HepG2 (cell line): Measurements from ENCODE around the gene COBLL1. TPM values are rescaled to one million over a fixed set of nuclear protein-coding genes. Genes with fewer than 3 reads are reported as not detected.

ENCODE experiments used
- ATAC-seq: fragments of 200-7000 bp; cut with Tn5 transposase; 3 replicates; pipeline ENCODE4 v1.9.1; 2020; ENCODE audit warnings: mild to moderate bottlenecking, moderate library complexity
- BruUV-seq: library from RNA; stranded (reverse); fragments of 400-500 nt; replicated peaks from 2 replicates; lab custom pipeline; 2021; lab: Mats Ljungman, UMichigan
- CTCF ChIA-PET: fragments of 300-600 bp; formaldehyde crosslinking; extraction: SDS; loops from one replicate; lab custom pipeline; 2021; ENCODE audit warnings: low total read pairs, inconsistent platforms, low intra/inter-chr PET ratio; lab: Yijun Ruan, JAX
- POLR2A ChIA-PET: fragments of 350-600 bp; sonication (Branson Sonifier 250); formaldehyde crosslinking; loops from one replicate; lab custom pipeline; 2020; ENCODE audit warnings: antibody characterized with exemption, inconsistent platforms; lab: Yijun Ruan, JAX
- DNase-seq: peaks from one replicate; pipeline ENCODE4 v3.0.0-alpha.2; 2015; ENCODE audit warnings: low spot score
- FAIRE-seq: peaks from 3 replicates; lab custom pipeline; 2011; peaks lifted over from hg19 to GRCh38; lab: Jason Lieb, UNC
- H2AFZ ChIP-seq: one replicate; pipeline ENCODE4 v1.6.1; 2011; ENCODE audit warnings: low read length, inconsistent platforms
- H3K27ac ChIP-seq: fragments of 300-600 bp; 3 replicates; pipeline ENCODE4 v1.8.0; 2011; ENCODE audit warnings: mixed run types, mild to moderate bottlenecking, mixed read lengths, low read length, inconsistent platforms; ENCODE audit not compliant: insufficient read depth; ENCODE audit errors: extremely low read length
- H3K27me3 ChIP-seq, 2 experiments: fragments of 200-600 bp in 1 of 2; 2 replicates in 1 of 2; 3 replicates in 1 of 2; pipeline versions ENCODE4 v1.6.0 to v1.8.0; 2011; ENCODE audit warnings: low read length in 2 of 2, mild to moderate bottlenecking in 2 of 2, moderate library complexity in 2 of 2, inconsistent platforms in 1 of 2; ENCODE audit not compliant: insufficient read depth in 2 of 2, control insufficient read depth in 1 of 2
- H3K36me3 ChIP-seq, 2 experiments: fragments of 200-600 bp in 1 of 2; replicated peaks in 1 of 2; 2 replicates in 1 of 2; 3 replicates in 1 of 2; pipeline versions ENCODE4 v1.5.1 to v1.8.0; 2011; ENCODE audit warnings: low read length in 2 of 2, inconsistent platforms in 1 of 2; ENCODE audit not compliant: insufficient read depth in 2 of 2, control insufficient read depth in 1 of 2
- H3K4me1 ChIP-seq: 2 replicates; pipeline ENCODE4 v1.5.1; 2012; ENCODE audit warnings: low read length, inconsistent platforms; ENCODE audit not compliant: insufficient read depth
- H3K4me2 ChIP-seq: 2 replicates; pipeline ENCODE4 v1.6.0; 2011; ENCODE audit warnings: low read depth, low read length, inconsistent platforms
- H3K4me3 ChIP-seq, 3 experiments: fragments of 200-600 bp in 1 of 3; sonication (generic), shearing (Covaris generic) in 1 of 3; replicated peaks in 1 of 3; 2 replicates each; pipeline ENCODE4 v1.5.1; 2011 to 2016; ENCODE audit warnings: low read length in 3 of 3, inconsistent platforms in 2 of 3, low read depth in 2 of 3, mild to moderate bottlenecking in 2 of 3, control low read depth in 1 of 3, mixed read lengths in 1 of 3; ENCODE audit not compliant: insufficient read depth in 1 of 3
- H3K79me2 ChIP-seq: one replicate; pipeline ENCODE4 v1.6.1; 2011; ENCODE audit warnings: low read length, inconsistent platforms; ENCODE audit not compliant: insufficient read depth
- H3K9ac ChIP-seq: 2 replicates; pipeline ENCODE4 v1.6.0; 2011; ENCODE audit warnings: mild to moderate bottlenecking, low read depth, low read length, inconsistent platforms; ENCODE audit not compliant: insufficient read depth
- H3K9me3 ChIP-seq: 2 replicates; pipeline ENCODE4 v1.5.1; 2012; ENCODE audit warnings: mild to moderate bottlenecking, low read length
- H4K20me1 ChIP-seq: 2 replicates; pipeline ENCODE4 v1.6.0; 2011; ENCODE audit warnings: inconsistent platforms, mild to moderate bottlenecking, low read length, moderate library complexity; ENCODE audit not compliant: insufficient read depth
- ATF2 ChIP-seq: sonication (generic); formaldehyde crosslinking; IDR thresholded peaks from 2 replicates; pipeline ENCODE4 v1.4.0; 2020; ENCODE audit warnings: missing genetic modification reagents
- ATF7 ChIP-seq, 2 experiments: fragments of 450-650 bp in 1 of 2; sonication (generic) in 1 of 2; formaldehyde crosslinking in 1 of 2; IDR thresholded peaks; 2 replicates each; pipeline versions ENCODE4 v1.4.0 to v1.6.1; 2016 to 2020; ENCODE audit warnings: antibody characterized with exemption in 1 of 2, mild to moderate bottlenecking in 1 of 2, missing genetic modification reagents in 1 of 2
- ESRRA ChIP-seq: sonication (generic); formaldehyde crosslinking; IDR thresholded peaks from 2 replicates; pipeline ENCODE4 v1.5.1; 2020; ENCODE audit warnings: mild to moderate bottlenecking, low read depth, missing genetic modification reagents
- HDAC1 ChIP-seq: sonication (generic); formaldehyde crosslinking; IDR thresholded peaks from 2 replicates; pipeline ENCODE4 v1.5.1; 2020; ENCODE audit warnings: mild to moderate bottlenecking, missing genetic modification reagents
- KDM1A ChIP-seq: IDR thresholded peaks from 2 replicates; pipeline ENCODE4 v1.6.1; 2016; ENCODE audit warnings: missing compliant biosample characterization
- PLSCR1 ChIP-seq: sonication (generic); formaldehyde crosslinking; IDR thresholded peaks from 2 replicates; pipeline ENCODE4 v1.5.0; 2020; ENCODE audit warnings: missing genetic modification reagents, mild to moderate bottlenecking, borderline replicate concordance
- SCMH1 ChIP-seq: sonication (generic); formaldehyde crosslinking; IDR thresholded peaks from 2 replicates; pipeline ENCODE4 v1.9.0; 2021; ENCODE audit warnings: missing genetic modification reagents, mild to moderate bottlenecking, borderline replicate concordance
- SPEN ChIP-seq: sonication (generic); formaldehyde crosslinking; IDR thresholded peaks from 2 replicates; pipeline ENCODE4 v1.5.1; 2020; ENCODE audit warnings: low read depth, mild to moderate bottlenecking, missing genetic modification reagents
- SRSF1 ChIP-seq: fragments of 200-400 bp; formaldehyde crosslinking; optimal IDR thresholded peaks from 2 replicates; pipeline ENCODE3; 2017; ENCODE audit warnings: mild to moderate bottlenecking, low read depth, low read length, moderate library complexity
- SRY ChIP-seq: sonication (generic); formaldehyde crosslinking; IDR thresholded peaks from 2 replicates; pipeline ENCODE4 v1.8.0; 2022; ENCODE audit warnings: mild to moderate bottlenecking, missing genetic modification reagents
- ZBTB21 ChIP-seq: sonication (generic); formaldehyde crosslinking; IDR thresholded peaks from 2 replicates; pipeline ENCODE4 v1.4.0; 2020; ENCODE audit warnings: missing genetic modification reagents
- ZNF138 ChIP-seq: sonication (generic); formaldehyde crosslinking; IDR thresholded peaks from 2 replicates; pipeline ENCODE4 v1.5.0; 2020; ENCODE audit warnings: mild to moderate bottlenecking, low read depth, missing genetic modification reagents
- ZNF83 ChIP-seq: sonication (generic); formaldehyde crosslinking; IDR thresholded peaks from 2 replicates; pipeline ENCODE4 v1.4.0; 2020; ENCODE audit warnings: missing genetic modification reagents, mild to moderate bottlenecking, borderline replicate concordance
- WGBS: methylation state at CpG from one replicate; pipeline ENCODE4 v1.1.6; 2017; ENCODE audit warnings: low lambda C conversion rate; 5-methylcytosine and 5-hydroxymethylcytosine counted together
- in situ Hi-C: cut with HindIII; loops from 2 replicates; pipeline ENCODE4 v1.10.0; 2017; ENCODE audit warnings: low pct_unique_long_range_greater_than_20kb; ENCODE audit not compliant: extremely low pct_ligation_motif_present
- intact Hi-C: fragments of 100-400 bp; cut with micrococcal nuclease; formaldehyde crosslinking; loops from one replicate; pipeline ENCODE4 v1.10.0; 2022; ENCODE audit not compliant: unreplicated experiment
- polyA plus RNA-seq, 8 experiments: library from polyadenylated mRNA; depleted of rRNA in 3 of 8; stranded (reverse) in 7 of 8; unstranded in 1 of 8; fragments of >200 nt; fragmentation: Illumina TruSeq in 4 of 8; extraction: Trizol in 4 of 8; gene quantifications; 2 replicates each; pipeline versions ENCODE4 v1.2.1 to v1.2.3, GENCODE V29; 2011 to 2016; ENCODE audit warnings: low read depth in 4 of 8, missing spikeins in 1 of 8, mixed read lengths in 1 of 8; ENCODE audit not compliant: insufficient read depth in 1 of 8
- total RNA-seq, 5 experiments: library from RNA; depleted of rRNA; stranded (reverse); fragments of >200 nt; fragmentation: Illumina TruSeq; extraction: Trizol; gene quantifications; 2 replicates each; pipeline ENCODE4 v1.2.3, GENCODE V29; 2016; ENCODE audit warnings: low read depth in 1 of 5
- TF ChIP-seq, protein P1 (sequence below): sonication (generic); formaldehyde crosslinking; IDR thresholded peaks from 2 replicates; pipeline ENCODE4 v1.5.1; 2020; ENCODE audit warnings: mild to moderate bottlenecking, missing genetic modification reagents, borderline replicate concordance
- TF ChIP-seq, protein P2 (sequence below), 2 experiments: fragments of 450-650 bp in 1 of 2; sonication (generic) in 1 of 2; formaldehyde crosslinking; IDR thresholded peaks; 2 replicates each; pipeline versions ENCODE4 v1.5.0 to v1.8.0; 2020 to 2022; ENCODE audit warnings: mild to moderate bottlenecking in 1 of 2, missing genetic modification reagents in 1 of 2
- TF ChIP-seq, protein P3 (sequence below): sonication (generic); formaldehyde crosslinking; IDR thresholded peaks from 2 replicates; pipeline ENCODE4 v1.4.0; 2020; ENCODE audit warnings: missing genetic modification reagents, mild to moderate bottlenecking, borderline replicate concordance

Gene COBLL1
- total and polyA plus RNA-seq, 2 of the 13 experiments (the other 11 are each of a cell fraction or from before 2014, with no cell fraction given): 32.6 to 86.8 TPM

DNA sequence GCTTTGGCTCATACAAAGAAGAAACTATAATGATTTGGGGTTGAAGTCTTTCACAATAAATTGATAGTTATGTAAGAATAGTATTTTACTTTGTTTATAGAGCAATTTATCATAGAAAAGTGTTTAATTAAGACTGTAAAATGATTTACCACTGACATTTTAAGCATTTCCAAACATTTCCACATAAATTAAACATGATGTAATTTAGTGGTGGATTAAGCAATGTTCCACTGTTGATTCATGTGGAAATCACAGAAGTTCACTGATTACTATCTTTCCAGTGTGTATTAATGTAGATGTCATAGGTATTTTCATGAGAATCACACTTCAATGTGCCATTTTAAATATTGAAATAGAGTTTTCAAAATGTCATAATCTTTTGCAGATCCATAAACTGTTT, 180.3 kb downstream of the COBLL1 start (continued):
- TF ChIP-seq PLSCR1 (CRISPR knock-in tag): no peak
- TF ChIP-seq, protein P1, sequence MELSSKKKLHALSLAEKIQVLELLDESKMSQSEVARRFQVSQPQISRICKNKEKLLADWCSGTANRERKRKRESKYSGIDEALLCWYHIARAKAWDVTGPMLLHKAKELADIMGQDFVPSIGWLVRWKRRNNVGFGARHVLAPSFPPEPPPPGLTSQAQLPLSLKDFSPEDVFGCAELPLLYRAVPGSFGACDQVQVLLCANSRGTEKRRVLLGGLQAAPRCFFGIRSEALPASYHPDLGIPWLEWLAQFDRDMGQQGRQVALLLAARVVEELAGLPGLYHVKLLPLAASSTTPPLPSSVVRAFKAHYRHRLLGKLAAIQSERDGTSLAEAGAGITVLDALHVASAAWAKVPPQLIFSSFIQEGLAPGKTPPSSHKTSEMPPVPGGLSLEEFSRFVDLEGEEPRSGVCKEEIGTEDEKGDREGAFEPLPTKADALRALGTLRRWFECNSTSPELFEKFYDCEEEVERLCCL (CRISPR knock-in tag): no peak
- TF ChIP-seq, protein P2, sequence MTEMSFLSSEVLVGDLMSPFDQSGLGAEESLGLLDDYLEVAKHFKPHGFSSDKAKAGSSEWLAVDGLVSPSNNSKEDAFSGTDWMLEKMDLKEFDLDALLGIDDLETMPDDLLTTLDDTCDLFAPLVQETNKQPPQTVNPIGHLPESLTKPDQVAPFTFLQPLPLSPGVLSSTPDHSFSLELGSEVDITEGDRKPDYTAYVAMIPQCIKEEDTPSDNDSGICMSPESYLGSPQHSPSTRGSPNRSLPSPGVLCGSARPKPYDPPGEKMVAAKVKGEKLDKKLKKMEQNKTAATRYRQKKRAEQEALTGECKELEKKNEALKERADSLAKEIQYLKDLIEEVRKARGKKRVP (CRISPR knock-in tag; IDR thresholded peaks at IDR 0.05): peak; percentile 65 to 89; a peak in 3 of 4 replicates
- TF ChIP-seq ATF7 (IDR thresholded peaks at IDR 0.05): no peak; the same call in 1 of the 2 replicates
- TF ChIP-seq ATF7 (CRISPR knock-in tag; IDR thresholded peaks at IDR 0.05): no peak
- no peak for TF ChIP-seq ZNF138 (CRISPR knock-in tag)
- no peak for TF ChIP-seq SPEN
- TF ChIP-seq KDM1A (CRISPR knock-in tag): no peak
- TF ChIP-seq, all 625 proteins: peak for 3

GRCh38 chr2:164657129-164657528, 184.5 kb downstream of the COBLL1 start:
- H3K27me3 ChIP-seq: no peaks in the 10 kb centered on the region
- WGBS: 97% methylated on average over 2 of the region's 2 CpGs
- no peak overlapping the region for H3K27ac ChIP-seq
- H3K4me1 ChIP-seq: no peaks in the 10 kb centered on the region
- CTCF ChIA-PET: no interaction called here
- no peaks in the 10 kb centered on the region for H4K20me1 ChIP-seq
- in situ Hi-C loops: no loop called here
- POLR2A ChIA-PET: no interaction called here
- H3K4me2 ChIP-seq: no peak overlapping the region
- ATAC-seq (no peak; the same call in 1 of the 3 replicates), DNase-seq (no peak), FAIRE-seq (no peak)
- H3K36me3 ChIP-seq: no peaks in the 10 kb centered on the region
- no peak overlapping the region for H3K9ac ChIP-seq
- no TSS peak for BruUV-seq
- no peak overlapping the region for H2AFZ ChIP-seq
- no peaks in the 10 kb centered on the region for H3K9me3 ChIP-seq
- H3K4me3 ChIP-seq: no peak overlapping the region
- H3K79me2 ChIP-seq: no peaks in the 10 kb centered on the region
- intact Hi-C loops: no loop called here
- no peak for TF ChIP-seq ESRRA
- TF ChIP-seq HDAC1 (CRISPR knock-in tag): no peak
- no peak for TF ChIP-seq ZBTB21 (CRISPR knock-in tag)
- TF ChIP-seq, protein P3, sequence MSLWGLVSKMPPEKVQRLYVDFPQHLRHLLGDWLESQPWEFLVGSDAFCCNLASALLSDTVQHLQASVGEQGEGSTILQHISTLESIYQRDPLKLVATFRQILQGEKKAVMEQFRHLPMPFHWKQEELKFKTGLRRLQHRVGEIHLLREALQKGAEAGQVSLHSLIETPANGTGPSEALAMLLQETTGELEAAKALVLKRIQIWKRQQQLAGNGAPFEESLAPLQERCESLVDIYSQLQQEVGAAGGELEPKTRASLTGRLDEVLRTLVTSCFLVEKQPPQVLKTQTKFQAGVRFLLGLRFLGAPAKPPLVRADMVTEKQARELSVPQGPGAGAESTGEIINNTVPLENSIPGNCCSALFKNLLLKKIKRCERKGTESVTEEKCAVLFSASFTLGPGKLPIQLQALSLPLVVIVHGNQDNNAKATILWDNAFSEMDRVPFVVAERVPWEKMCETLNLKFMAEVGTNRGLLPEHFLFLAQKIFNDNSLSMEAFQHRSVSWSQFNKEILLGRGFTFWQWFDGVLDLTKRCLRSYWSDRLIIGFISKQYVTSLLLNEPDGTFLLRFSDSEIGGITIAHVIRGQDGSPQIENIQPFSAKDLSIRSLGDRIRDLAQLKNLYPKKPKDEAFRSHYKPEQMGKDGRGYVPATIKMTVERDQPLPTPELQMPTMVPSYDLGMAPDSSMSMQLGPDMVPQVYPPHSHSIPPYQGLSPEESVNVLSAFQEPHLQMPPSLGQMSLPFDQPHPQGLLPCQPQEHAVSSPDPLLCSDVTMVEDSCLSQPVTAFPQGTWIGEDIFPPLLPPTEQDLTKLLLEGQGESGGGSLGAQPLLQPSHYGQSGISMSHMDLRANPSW (CRISPR knock-in tag): no peak
- no peak for TF ChIP-seq SCMH1 (CRISPR knock-in tag)
- TF ChIP-seq ZNF83 (CRISPR knock-in tag): no peak
- TF ChIP-seq SRSF1: no peak
- no peak for TF ChIP-seq ATF2
- TF ChIP-seq SRY (CRISPR knock-in tag): no peak
